HepG2 (cell line): ENCODE results near the gene ZNF414. TPM values are rescaled to one million over a fixed set of nuclear protein-coding genes. Genes with fewer than 3 reads are reported as not detected.

ENCODE experiments used
- ATAC-seq: fragments of 200-7000 bp; cut with Tn5 transposase; 3 replicates; pipeline ENCODE4 v1.9.1; 2020; ENCODE audit warnings: mild to moderate bottlenecking, moderate library complexity
- BruUV-seq: library from RNA; stranded (reverse); fragments of 400-500 nt; replicated peaks from 2 replicates; lab custom pipeline; 2021; lab: Mats Ljungman, UMichigan
- CTCF ChIA-PET: fragments of 300-600 bp; formaldehyde crosslinking; extraction: SDS; loops from one replicate; lab custom pipeline; 2021; ENCODE audit warnings: low total read pairs, inconsistent platforms, low intra/inter-chr PET ratio; lab: Yijun Ruan, JAX
- POLR2A ChIA-PET: fragments of 350-600 bp; sonication (Branson Sonifier 250); formaldehyde crosslinking; loops from one replicate; lab custom pipeline; 2020; ENCODE audit warnings: antibody characterized with exemption, inconsistent platforms; lab: Yijun Ruan, JAX
- DNase-seq: peaks from one replicate; pipeline ENCODE4 v3.0.0-alpha.2; 2015; ENCODE audit warnings: low spot score
- FAIRE-seq: peaks from 3 replicates; lab custom pipeline; 2011; peaks lifted over from hg19 to GRCh38; lab: Jason Lieb, UNC
- H2AFZ ChIP-seq: one replicate; pipeline ENCODE4 v1.6.1; 2011; ENCODE audit warnings: low read length, inconsistent platforms
- H3K27ac ChIP-seq: fragments of 300-600 bp; 3 replicates; pipeline ENCODE4 v1.8.0; 2011; ENCODE audit warnings: mixed run types, mild to moderate bottlenecking, mixed read lengths, low read length, inconsistent platforms; ENCODE audit not compliant: insufficient read depth; ENCODE audit errors: extremely low read length
- H3K27me3 ChIP-seq, 2 experiments: fragments of 200-600 bp in 1 of 2; 2 replicates in 1 of 2; 3 replicates in 1 of 2; pipeline versions ENCODE4 v1.6.0 to v1.8.0; 2011; ENCODE audit warnings: low read length in 2 of 2, mild to moderate bottlenecking in 2 of 2, moderate library complexity in 2 of 2, inconsistent platforms in 1 of 2; ENCODE audit not compliant: insufficient read depth in 2 of 2, control insufficient read depth in 1 of 2
- H3K36me3 ChIP-seq, 2 experiments: fragments of 200-600 bp in 1 of 2; replicated peaks in 1 of 2; 2 replicates in 1 of 2; 3 replicates in 1 of 2; pipeline versions ENCODE4 v1.5.1 to v1.8.0; 2011; ENCODE audit warnings: low read length in 2 of 2, inconsistent platforms in 1 of 2; ENCODE audit not compliant: insufficient read depth in 2 of 2, control insufficient read depth in 1 of 2
- H3K4me1 ChIP-seq: 2 replicates; pipeline ENCODE4 v1.5.1; 2012; ENCODE audit warnings: low read length, inconsistent platforms; ENCODE audit not compliant: insufficient read depth
- H3K4me2 ChIP-seq: 2 replicates; pipeline ENCODE4 v1.6.0; 2011; ENCODE audit warnings: low read depth, low read length, inconsistent platforms
- H3K4me3 ChIP-seq, 3 experiments: fragments of 200-600 bp in 1 of 3; sonication (generic), shearing (Covaris generic) in 1 of 3; replicated peaks in 1 of 3; 2 replicates each; pipeline ENCODE4 v1.5.1; 2011 to 2016; ENCODE audit warnings: low read length in 3 of 3, inconsistent platforms in 2 of 3, low read depth in 2 of 3, mild to moderate bottlenecking in 2 of 3, control low read depth in 1 of 3, mixed read lengths in 1 of 3; ENCODE audit not compliant: insufficient read depth in 1 of 3
- H3K79me2 ChIP-seq: one replicate; pipeline ENCODE4 v1.6.1; 2011; ENCODE audit warnings: low read length, inconsistent platforms; ENCODE audit not compliant: insufficient read depth
- H3K9ac ChIP-seq: 2 replicates; pipeline ENCODE4 v1.6.0; 2011; ENCODE audit warnings: mild to moderate bottlenecking, low read depth, low read length, inconsistent platforms; ENCODE audit not compliant: insufficient read depth
- H3K9me3 ChIP-seq: 2 replicates; pipeline ENCODE4 v1.5.1; 2012; ENCODE audit warnings: mild to moderate bottlenecking, low read length
- H4K20me1 ChIP-seq: 2 replicates; pipeline ENCODE4 v1.6.0; 2011; ENCODE audit warnings: inconsistent platforms, mild to moderate bottlenecking, low read length, moderate library complexity; ENCODE audit not compliant: insufficient read depth
- SIX1 ChIP-seq: sonication (generic); formaldehyde crosslinking; IDR thresholded peaks from 2 replicates; pipeline ENCODE4 v1.4.0; 2020; ENCODE audit warnings: missing genetic modification reagents, borderline replicate concordance
- TEAD3 ChIP-seq: optimal IDR thresholded peaks from 2 replicates; pipeline ENCODE3; 2016; ENCODE audit warnings: borderline replicate concordance
- TFDP2 ChIP-seq: sonication (generic); formaldehyde crosslinking; IDR thresholded peaks from 2 replicates; pipeline ENCODE4 v1.4.0; 2020; ENCODE audit warnings: missing genetic modification reagents
- ZIK1 ChIP-seq: sonication (generic); formaldehyde crosslinking; IDR thresholded peaks from 2 replicates; pipeline ENCODE4 v1.5.0; 2020; ENCODE audit warnings: mild to moderate bottlenecking, low read depth, missing genetic modification reagents, borderline replicate concordance
- ZNF3 ChIP-seq: IDR thresholded peaks from 2 replicates; pipeline ENCODE4 v1.7.0; 2017; ENCODE audit warnings: inconsistent platforms
- ZNF550 ChIP-seq: sonication (generic); formaldehyde crosslinking; IDR thresholded peaks from 2 replicates; pipeline ENCODE4 v1.4.0; 2020; ENCODE audit warnings: mild to moderate bottlenecking, missing genetic modification reagents, borderline replicate concordance
- WGBS: methylation state at CpG from one replicate; pipeline ENCODE4 v1.1.6; 2017; ENCODE audit warnings: low lambda C conversion rate; 5-methylcytosine and 5-hydroxymethylcytosine counted together
- in situ Hi-C: cut with HindIII; loops from 2 replicates; pipeline ENCODE4 v1.10.0; 2017; ENCODE audit warnings: low pct_unique_long_range_greater_than_20kb; ENCODE audit not compliant: extremely low pct_ligation_motif_present
- intact Hi-C: fragments of 100-400 bp; cut with micrococcal nuclease; formaldehyde crosslinking; loops from one replicate; pipeline ENCODE4 v1.10.0; 2022; ENCODE audit not compliant: unreplicated experiment
- polyA plus RNA-seq, 8 experiments: library from polyadenylated mRNA; depleted of rRNA in 3 of 8; stranded (reverse) in 7 of 8; unstranded in 1 of 8; fragments of >200 nt; fragmentation: Illumina TruSeq in 4 of 8; extraction: Trizol in 4 of 8; gene quantifications; 2 replicates each; pipeline versions ENCODE4 v1.2.1 to v1.2.3, GENCODE V29; 2011 to 2016; ENCODE audit warnings: low read depth in 4 of 8, missing spikeins in 1 of 8, mixed read lengths in 1 of 8; ENCODE audit not compliant: insufficient read depth in 1 of 8
- total RNA-seq, 5 experiments: library from RNA; depleted of rRNA; stranded (reverse); fragments of >200 nt; fragmentation: Illumina TruSeq; extraction: Trizol; gene quantifications; 2 replicates each; pipeline ENCODE4 v1.2.3, GENCODE V29; 2016; ENCODE audit warnings: low read depth in 1 of 5

The ZNF414 gene
- total and polyA plus RNA-seq, 2 of the 13 experiments (the other 11 are each of a cell fraction or from before 2014, with no cell fraction given), result 2.5 to 4.0 TPM

DNA sequence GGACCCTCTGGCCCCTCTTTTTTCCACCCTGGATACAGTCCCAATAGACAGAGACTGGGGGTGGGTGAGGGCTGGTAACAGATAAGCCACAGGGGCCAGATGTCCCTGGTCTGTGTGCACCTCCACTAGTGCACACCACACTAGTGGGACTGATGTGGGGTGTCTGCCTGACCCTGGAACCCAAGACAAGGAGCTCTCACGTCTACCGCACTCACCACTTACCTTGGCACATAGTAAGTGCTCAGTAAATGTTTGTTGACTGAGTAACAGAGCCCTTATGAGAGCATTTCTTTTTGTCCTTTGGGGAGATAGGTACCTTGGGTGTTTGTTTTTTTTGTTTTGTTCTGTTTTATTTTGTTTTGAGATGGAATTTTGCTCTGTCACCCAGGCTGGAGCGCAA lies 23.1 kb upstream of the ZNF414 start:
- ATAC-seq (no peak), DNase-seq (no peak), FAIRE-seq (no peak)
- WGBS, result 66% methylated on average over 3 of the region's 3 CpGs
- POLR2A ChIA-PET, result interaction anchor here (1.8 kb wide), 1 partner anchor 11 kb away, joined by 3 read pairs; no protein-coding TSS in a partner anchor
- no peaks in the 10 kb centered on the region for H4K20me1 ChIP-seq
- peaks cover 9% of the 10 kb centered on the region for H3K4me1 ChIP-seq
- H3K9ac ChIP-seq, result no peak overlapping the region
- H3K79me2 ChIP-seq, result no peaks in the 10 kb centered on the region
- intact Hi-C loops (no loop called here), in situ Hi-C loops (no loop called here)
- CTCF ChIA-PET, result no interaction called here
- no peak overlapping the region for H3K4me3 ChIP-seq
- H2AFZ ChIP-seq, result no peak overlapping the region
- no peaks in the 10 kb centered on the region for H3K27me3 ChIP-seq
- no peaks in the 10 kb centered on the region for H3K9me3 ChIP-seq
- no peak overlapping the region for H3K27ac ChIP-seq
- H3K36me3 ChIP-seq, result no peaks in the 10 kb centered on the region
- no TSS peak for BruUV-seq
- 0 out of 2 replicates have a peak, but pooled peaks have one; percentile 40 for TF ChIP-seq ZNF3
- TF ChIP-seq SIX1 (CRISPR knock-in tag), result no peak
- H3K4me2 ChIP-seq, result no peak overlapping the region

DNA sequence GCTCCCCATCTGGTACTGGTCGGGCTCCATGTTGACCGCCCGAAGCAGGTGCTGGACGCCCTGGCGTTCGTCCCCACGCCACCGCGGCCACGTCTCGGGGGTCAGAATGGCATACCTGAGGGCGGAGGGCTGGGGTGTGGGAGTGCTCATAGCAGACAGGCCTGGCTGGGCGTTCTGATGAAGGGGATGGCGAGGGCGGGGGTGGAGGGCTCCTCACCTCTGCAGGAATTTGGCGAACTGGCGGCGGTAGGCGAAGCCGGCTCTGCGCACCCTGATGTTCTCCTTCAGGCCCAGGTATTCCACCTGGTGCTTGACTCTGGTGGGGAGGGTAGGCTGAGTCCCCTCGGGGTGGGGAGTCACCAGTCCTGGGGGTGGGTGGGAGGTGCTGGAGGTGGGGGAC lies 22.3 kb upstream of the ZNF414 start:
- ATAC-seq, result no peak
- no peaks in the 10 kb centered on the region for H4K20me1 ChIP-seq
- no peaks in the 10 kb centered on the region for H3K79me2 ChIP-seq
- H3K4me2 ChIP-seq, result no peak overlapping the region
- H3K4me1 ChIP-seq, result peaks cover 17% of the 10 kb centered on the region
- H3K36me3 ChIP-seq, result no peaks in the 10 kb centered on the region
- no peak for TF ChIP-seq ZNF3
- no peak for TF ChIP-seq TEAD3 (CRISPR knock-in tag)
- no peak for TF ChIP-seq ZNF550 (CRISPR knock-in tag)
- no peak for TF ChIP-seq TFDP2 (CRISPR knock-in tag)
- TF ChIP-seq ZIK1 (CRISPR knock-in tag), result no peak
- no peak overlapping the region for H2AFZ ChIP-seq
- no peak overlapping the region for H3K4me3 ChIP-seq
- in situ Hi-C loops (no loop called here), intact Hi-C loops (no loop called here)
- WGBS, result 65% methylated on average over 22 of the region's 22 CpGs
- H3K9ac ChIP-seq, result no peak overlapping the region
- no peak for FAIRE-seq
- no peaks in the 10 kb centered on the region for H3K27me3 ChIP-seq
- H3K9me3 ChIP-seq, result no peaks in the 10 kb centered on the region
- ChIA-PET POLR2A (no interaction called here), CTCF (no interaction called here)
- H3K27ac ChIP-seq, result no peak overlapping the region
- DNase-seq, result no peak
- no TSS peak for BruUV-seq
